Stomach (tissue), 4 donors: ENCODE results near the gene RECK.

ENCODE experiments used
- EP300 ChIP-seq: sonication (generic); formaldehyde crosslinking; IDR thresholded peaks from one replicate; pipeline ENCODE4 v1.6.1; 2017; ENCODE audit warnings: antibody characterized with exemption
- TF ChIP-seq, protein P1 (sequence below), 7 experiments: fragments of 450-650 bp in 4 of 7; fragments of 200-600 bp in 3 of 7; sonication (generic) in 3 of 7; IDR thresholded peaks; one replicate each; pipeline ENCODE4 v1.5.1; 2016 to 2019; ENCODE audit warnings: antibody characterized with exemption in 7 of 7, control low read depth in 2 of 7, mild to moderate bottlenecking in 1 of 7

DNA sequence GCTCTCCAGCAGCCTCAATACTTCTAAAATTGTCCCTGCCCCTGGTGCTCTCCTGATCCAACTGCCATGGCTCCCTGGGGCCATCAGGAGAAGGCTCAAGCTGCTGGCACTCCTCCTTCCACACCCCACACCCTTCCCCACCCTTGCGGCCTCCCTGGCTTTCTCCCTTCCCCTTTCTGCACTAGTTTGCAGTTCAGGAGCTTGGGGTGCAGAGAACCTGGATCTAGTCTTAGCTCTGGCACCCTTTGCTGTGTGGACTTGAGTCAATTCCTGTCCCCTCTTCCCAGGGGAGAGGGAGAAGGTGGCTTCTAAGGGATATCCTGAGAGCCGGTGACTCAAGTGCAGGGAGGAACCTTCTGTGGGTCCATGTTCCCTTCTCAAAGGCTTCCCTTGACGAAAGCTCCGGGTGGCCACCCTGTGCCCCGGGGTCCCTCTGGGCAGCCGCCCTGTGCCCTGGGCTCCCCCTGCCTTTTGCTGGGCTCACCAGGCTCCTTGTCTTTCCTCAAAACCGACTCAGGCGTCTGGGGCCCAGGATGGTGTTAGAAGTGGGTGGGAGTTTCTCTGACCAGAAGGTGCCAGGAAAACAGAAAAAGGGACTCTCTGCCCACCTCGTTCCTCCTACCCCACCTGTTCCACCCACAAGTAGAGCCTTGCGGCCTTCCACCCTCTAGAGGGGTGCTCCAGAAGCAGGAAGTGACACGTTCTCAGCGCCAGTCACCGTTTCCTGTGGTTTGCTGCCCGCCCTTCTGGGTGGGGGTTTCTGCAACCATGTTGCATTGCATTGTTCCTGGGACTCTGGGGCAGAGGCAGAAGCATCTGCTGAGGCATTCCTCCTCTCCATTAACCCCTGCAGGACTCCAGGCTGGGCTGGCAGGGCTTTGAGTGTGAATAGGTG is 114.8 kb downstream of the RECK start:
- TF ChIP-seq, protein P1, sequence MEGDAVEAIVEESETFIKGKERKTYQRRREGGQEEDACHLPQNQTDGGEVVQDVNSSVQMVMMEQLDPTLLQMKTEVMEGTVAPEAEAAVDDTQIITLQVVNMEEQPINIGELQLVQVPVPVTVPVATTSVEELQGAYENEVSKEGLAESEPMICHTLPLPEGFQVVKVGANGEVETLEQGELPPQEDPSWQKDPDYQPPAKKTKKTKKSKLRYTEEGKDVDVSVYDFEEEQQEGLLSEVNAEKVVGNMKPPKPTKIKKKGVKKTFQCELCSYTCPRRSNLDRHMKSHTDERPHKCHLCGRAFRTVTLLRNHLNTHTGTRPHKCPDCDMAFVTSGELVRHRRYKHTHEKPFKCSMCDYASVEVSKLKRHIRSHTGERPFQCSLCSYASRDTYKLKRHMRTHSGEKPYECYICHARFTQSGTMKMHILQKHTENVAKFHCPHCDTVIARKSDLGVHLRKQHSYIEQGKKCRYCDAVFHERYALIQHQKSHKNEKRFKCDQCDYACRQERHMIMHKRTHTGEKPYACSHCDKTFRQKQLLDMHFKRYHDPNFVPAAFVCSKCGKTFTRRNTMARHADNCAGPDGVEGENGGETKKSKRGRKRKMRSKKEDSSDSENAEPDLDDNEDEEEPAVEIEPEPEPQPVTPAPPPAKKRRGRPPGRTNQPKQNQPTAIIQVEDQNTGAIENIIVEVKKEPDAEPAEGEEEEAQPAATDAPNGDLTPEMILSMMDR (IDR thresholded peaks at IDR 0.05) = no peak
- TF ChIP-seq EP300 = no peak
